Measurements from ENCODE around the gene HMX1. TPM values are rescaled to one million over a fixed set of nuclear protein-coding genes. Genes with fewer than 3 reads are reported as not detected.

The HMX1 gene
- total and polyA plus RNA-seq, 10 of the 15 experiments (the other 5 are each of a cell fraction or from before 2014, with no cell fraction given): not detected

GRCh38 chr4:8870647-8871416 is 807 bp downstream of the HMX1 start:
- Histone ChIP-seq H3K79me2 (ENCODE audit: control insufficient read depth, insufficient read depth, low read length) (no peaks in the 10 kb centered on the region), H3K4me2 (ENCODE audit: control insufficient read depth, insufficient read depth) (no peak overlapping the region), H3K27ac (ENCODE audit: control insufficient read depth, insufficient read depth) (no peak overlapping the region), H2AFZ (ENCODE audit: control insufficient read depth, low read depth, low read length) (no peak overlapping the region), H3K9me3 (replicated peaks; ENCODE audit: control insufficient read depth, insufficient read depth, low read length) (peaks cover 2% of the 10 kb centered on the region; the same call in 1 of the 3 replicates), H3K4me1 (ENCODE audit: control insufficient read depth, insufficient read depth, low read length) (no peaks in the 10 kb centered on the region), H3K4me3 (no peak overlapping the region), H3K9ac (ENCODE audit: control insufficient read depth, insufficient read depth, low read length) (no peak overlapping the region), H4K20me1 (ENCODE audit: control insufficient read depth, insufficient read depth) (no peaks in the 10 kb centered on the region), H3K36me3 (ENCODE audit: control insufficient read depth in 2 of 2, insufficient read depth in 2 of 2, low read length in 1 of 2) (no peaks in the 10 kb centered on the region; a peak in 1 of 4 replicates), H3K27me3 (replicated peaks in 1 of 2; ENCODE audit: control insufficient read depth in 2 of 2, insufficient read depth in 2 of 2, low read length in 1 of 2) (peaks cover 0 to 1% of the 10 kb centered on the region in 2 experiments; a peak in 1 of 4 replicates)
- intact Hi-C loops (cut with micrococcal nuclease; ENCODE audit: unreplicated experiment) (no loop called here), in situ Hi-C loops (cut with MboI) (no loop called here)
- SMC1A ChIA-PET (ENCODE audit: uncharacterized antibody, unreplicated experiment): no interaction called here
- ATAC-seq (no peak), FAIRE-seq (no peak), DNase-seq (ENCODE audit: low read depth, low spot score) (no peak)
- TF ChIP-seq ZNF24 (IDR thresholded peaks at IDR 0.05): no peak
- TF ChIP-seq CREB1 (IDR thresholded peaks at IDR 0.05; ENCODE audit: low read depth): no peak
- no peak for TF ChIP-seq SUPT20H (IDR thresholded peaks at IDR 0.05; ENCODE audit: borderline replicate concordance, control insufficient read depth, low read depth, low read length)
- TF ChIP-seq KDM1A (IDR thresholded peaks at IDR 0.05; ENCODE audit: borderline replicate concordance): no peak
- no peak for TF ChIP-seq RB1 (IDR thresholded peaks at IDR 0.05; ENCODE audit: borderline replicate concordance)
- no peak for TF ChIP-seq FOS (IDR thresholded peaks at IDR 0.05; ENCODE audit: borderline replicate concordance, extremely low read depth, insufficient read length)
- RAD21 ChIA-PET (ENCODE audit: unreplicated experiment): no interaction called here
- POLR2A ChIA-PET: no interaction called here
- CTCF ChIA-PET: no interaction called here
- BruUV-seq (replicated peaks): no TSS peak
- 39% methylated on average over 19 of the region's 52 CpGs for WGBS (ENCODE audit: insufficient coverage, insufficient replicate concordance, low lambda C conversion rate, missing lambda C conversion rate)
